ENCODE measurements around the gene PLVAP.
"Not testable (repeated sequence)": the region's sequence is repeated elsewhere in the genome, so short reads cannot be mapped to it uniquely, and the experiment has no call there.

PLVAP gene

DNA sequence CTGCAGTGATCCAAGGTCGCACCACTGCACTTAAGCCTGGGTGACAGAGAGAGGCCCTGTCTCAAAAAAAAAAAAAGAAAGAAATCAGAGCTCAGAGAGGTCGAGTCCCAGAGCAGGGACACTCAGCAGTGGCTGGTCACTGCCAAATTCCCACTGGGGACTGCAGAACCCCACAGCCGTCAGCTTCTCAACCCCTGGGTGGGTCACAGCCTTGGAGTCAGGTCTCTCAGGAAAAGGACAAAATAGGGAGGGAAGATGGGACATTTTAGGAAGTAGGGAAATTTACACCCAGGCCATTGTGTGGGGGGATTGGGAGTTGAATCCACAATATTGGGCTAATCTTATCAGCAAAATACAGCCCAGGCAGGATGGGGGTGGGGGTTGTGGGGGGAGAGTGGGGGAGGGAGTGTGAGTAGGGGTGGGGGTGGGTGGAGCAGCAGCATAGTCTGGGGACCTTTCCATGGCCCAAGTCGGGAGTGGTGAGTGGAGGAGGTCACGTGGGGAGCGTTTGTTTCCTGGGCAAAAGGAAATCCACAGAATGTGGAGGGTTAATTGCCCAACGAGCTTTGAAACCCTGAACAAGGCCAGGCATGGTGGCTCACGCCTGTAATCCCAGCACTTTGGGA is 21.9 kb upstream of the PLVAP start:
- DNase-seq (ENCODE audit: low spot score): no peak

DNA sequence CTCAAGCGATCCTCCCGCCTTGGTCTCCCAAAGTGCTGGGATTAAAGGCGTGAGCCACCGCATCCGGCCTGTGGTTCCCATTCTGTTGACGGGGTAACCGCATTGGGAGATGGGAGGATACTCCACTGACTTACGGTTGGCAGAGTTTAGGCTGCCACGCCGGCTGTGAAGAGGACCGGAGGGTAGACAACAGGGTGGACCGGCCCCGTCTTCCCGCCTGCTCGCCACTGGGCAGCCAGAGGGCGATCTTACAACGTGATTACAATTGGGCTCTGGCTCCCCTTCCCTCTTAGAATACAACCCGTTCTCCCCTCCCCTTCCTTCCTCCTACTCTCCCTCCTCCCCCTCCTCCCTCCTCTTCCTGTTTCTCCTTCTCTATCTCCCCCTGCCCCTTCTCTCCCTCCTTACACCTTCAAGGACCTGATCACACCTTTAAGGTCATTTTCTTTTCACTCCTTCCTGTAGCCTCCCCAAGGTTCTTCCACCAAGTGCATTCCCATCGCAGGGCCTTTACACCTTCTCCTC is 17.8 kb upstream of the PLVAP start:
- DNase-seq (ENCODE audit: low spot score): no peak

DNA sequence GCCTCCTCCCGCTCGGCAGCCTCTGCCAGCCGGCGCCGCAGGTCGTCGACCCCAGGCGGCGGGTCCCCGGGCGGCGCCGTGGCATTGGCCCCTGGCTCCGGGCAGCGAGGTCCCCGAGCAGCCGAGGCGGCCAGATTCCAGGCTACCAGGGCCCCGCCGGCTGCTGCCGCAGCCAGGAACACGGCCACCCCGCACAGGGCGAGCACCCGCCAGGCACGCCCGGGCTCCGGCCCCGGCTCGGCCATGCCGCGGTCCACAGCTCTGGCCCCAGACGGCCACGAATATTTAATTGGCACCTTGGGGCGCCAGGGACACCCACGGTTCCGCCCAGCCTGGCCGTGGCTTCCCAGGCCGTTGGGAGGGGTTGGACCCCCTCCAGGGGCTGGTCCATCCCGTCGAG is 16.8 kb upstream of the PLVAP start, which contains the start of gene CCDC194:
Gene CCDC194, minus strand, starts transcription at position 283 of the 400 bp plus-strand sequence. Its CDS starts 38 bp downstream, at position 245.
- no peak for DNase-seq (ENCODE audit: low spot score)

DNA sequence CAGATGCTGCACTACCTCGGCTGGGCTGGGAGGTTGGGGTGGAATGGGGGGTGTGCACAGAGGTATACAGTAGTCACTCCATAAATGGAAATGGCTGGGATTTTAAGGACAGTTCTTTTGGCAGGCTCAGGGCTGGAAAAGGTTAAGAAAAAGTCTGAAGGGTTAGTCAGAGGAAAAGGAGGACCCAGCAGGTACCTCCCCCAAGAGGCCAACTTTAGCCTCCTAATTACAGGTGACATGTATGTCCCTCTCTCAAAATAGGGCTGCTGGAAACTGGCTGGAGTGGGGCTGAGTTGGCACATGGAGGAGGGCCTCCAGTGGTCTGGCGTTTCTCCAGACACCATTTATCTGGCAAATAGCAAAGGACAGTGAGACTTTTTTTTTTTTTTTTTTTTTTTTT is 15.9 kb upstream of the PLVAP start:
- no peak for DNase-seq (ENCODE audit: low spot score)

DNA sequence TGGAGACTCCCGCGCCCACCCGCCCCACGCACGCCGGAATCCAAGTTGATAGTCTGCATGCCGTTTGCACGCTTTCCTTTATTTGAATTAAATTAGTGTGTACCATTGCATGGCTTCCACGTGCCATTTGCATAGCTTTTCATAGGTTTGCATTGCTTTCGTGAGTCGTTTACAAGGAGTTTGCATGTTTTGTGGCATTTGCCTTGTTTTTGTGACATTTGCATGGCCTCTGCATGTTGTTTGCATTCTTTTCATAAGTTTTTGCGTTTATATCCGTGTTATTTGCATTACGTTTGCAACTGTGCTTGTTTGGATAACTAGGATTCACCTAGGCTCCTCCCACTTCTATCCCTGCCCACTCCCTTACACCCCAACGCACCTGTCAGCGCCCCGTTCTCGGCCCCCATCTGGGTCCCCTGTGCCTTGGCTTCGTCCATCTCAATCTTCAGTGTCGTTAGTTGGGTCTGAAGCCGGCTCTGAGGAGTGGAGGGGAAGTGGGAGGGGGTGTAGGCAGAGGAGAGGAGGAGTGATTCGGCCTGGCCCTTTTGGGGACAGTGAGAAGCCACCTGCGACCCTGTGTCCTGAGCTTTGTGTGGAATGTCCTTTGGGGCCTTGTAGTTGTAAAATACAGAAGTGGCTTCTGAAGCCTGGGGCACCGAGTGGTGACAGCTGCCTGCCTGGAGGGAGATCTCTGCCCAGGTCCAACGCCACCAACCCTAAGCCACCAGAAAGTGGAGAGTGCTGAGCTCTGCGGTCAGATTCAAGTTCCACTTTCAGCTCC is 14.4 kb upstream of the PLVAP start:
- no peak for DNase-seq (ENCODE audit: low spot score)

DNA sequence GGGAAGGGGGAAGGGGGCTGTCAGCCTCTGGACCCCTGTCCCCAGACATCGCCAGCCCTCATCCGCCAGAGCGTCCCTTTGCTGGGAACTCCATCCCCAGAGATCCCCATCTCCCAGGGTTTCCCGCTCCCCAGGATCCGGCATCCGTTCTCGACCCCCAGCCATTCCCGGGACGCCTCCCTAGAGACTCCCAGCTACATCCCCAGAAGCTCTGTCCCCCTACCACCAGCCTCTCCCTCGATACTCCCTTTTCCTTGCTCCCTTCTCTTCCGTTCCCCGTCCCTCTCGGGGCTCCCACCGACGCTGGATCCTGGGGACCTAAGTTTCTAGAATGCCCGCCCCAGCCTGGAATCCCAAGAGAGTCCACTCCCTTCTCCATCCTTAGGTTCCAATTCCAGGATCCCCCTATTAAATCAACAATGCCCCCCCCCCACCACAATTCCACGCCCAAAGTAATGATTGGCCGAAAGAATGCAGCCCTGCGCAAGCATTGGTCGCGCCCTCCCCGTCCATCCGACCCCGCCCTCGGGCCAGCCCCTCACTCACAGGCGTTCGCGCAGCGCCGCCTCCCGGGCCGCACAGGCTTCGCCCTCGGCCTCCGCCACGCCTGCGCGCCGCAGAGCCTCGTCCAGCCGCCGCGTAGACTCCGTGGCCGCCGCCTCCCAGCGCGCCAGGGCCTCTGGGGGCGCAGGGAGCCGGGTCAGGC is 13.7 kb upstream of the PLVAP start:
- DNase-seq (ENCODE audit: low spot score): peak; percentile 83

DNA sequence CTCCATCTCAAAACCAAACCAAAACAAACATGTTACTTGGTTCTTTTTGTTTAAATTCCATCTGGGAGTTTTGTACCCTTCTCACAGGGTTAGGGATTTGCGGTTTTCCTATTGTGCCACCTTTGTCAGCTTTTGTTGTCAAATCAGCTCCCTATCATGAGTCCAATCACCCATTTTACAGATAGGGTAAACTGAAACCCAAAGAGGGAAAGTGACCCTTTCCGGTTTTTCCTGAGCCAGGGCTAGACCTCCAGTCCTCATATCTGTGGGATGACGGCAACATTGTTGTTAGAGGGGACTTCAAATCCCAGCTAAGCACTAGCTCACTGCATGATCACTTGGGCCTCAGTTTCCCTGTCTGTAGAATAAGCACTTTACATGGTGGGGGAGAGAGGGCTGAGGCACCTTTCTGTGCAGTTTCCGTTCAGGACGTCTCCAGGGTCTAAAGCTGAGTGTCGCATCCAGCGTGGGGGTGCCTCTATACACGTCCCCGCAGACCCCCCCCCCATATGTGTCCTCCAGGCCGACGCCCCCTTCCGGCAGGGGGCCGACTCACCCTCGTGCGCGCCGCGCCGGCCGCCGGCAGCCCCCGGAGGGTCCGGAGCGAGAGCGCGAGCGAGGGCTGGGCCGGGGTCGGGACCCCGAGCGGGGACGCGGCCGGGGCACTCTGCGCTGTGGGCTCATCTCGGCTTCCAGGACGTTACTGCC is 13.0 kb upstream of the PLVAP start:
- no peak for DNase-seq (ENCODE audit: low spot score)

DNA sequence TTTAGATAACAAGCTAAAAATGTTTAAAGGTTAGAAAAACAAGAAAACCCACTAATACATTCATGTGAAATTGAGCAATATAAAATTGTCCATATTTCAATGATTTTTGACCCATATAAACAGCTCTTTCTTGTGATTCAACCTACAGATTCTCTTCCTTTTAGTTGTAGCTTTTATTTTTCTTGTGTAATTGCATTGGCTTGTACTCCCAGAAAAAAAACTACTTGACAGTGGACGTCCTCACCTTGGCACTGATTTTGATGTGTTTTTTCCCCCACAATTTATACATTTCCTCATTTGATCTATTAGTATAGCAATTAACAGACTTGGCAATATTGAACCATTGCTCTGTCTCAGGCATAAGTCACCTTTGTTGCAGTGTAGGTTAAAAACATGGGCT is 12.1 kb upstream of the PLVAP start:
- no peak for DNase-seq (ENCODE audit: low spot score)

DNA sequence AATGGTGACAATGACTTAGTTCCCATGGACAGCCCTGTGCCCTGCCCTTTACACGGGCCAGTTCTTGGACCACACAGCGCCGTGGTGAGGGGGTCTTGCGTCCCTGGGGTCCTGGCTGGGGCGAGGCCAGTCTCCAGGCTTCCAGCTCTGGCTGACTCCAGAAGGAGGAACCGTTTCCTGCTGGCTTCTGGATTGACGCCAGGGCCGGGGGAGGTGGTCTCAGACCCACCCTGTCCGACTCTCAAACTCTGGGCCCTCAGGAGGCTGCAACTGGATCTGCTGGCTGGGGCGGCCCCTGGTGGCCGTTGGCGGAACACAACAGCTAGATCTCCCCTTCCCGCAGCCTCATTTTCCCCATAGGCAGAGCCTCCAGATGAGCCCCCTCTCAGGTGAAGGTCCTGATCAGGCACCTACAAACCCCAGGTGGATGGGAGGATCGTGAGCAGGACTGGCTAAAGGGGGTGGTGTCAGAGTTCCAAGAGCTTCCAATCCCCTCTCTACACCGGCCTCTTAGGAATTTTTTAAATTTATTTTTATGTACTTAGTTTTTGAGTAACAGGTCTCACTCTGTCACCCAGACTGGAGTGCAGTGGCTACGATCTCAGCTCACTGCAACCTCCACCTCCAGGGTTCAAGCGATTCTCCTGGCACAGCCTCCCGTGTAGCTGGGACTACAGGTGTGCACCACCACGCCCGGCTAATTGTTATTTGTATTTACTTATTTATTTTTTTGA is 8.9 kb upstream of the PLVAP start:
- no peak for DNase-seq (ENCODE audit: low spot score)

DNA sequence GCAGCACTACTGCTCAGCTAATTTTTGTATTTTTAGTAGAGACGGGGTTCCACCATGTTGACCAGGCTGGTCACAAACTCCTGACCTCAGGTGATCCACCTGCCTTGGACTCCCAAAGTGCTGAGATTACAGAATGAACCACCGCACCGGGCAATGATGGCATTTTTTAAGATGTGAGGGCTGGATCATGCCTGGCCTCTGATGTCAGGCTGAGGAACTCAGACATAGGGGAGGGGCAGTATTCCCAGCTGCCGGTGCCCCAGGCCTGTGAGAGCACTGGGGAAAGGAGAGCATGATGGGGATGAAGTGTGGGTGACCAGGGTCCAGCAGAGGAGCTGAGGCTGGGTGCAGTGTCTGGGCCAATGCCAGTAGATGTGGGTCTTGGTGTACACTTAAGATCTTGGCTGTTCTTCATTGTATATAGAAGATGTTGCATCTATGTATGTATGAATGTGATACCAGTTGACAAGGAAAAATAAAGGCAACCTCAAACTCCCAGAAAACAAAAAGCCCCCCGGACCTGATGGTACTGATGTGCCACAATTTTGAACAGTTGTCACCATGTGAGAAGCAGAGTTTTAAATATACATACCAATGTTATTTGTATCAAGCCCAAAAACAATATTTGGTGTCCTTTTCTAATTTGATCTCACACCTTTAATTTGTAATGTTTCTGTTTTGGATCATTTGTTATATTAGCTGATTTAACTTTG is 3.4 kb upstream of the PLVAP start:
- DNase-seq (ENCODE audit: low spot score): no peak

DNA sequence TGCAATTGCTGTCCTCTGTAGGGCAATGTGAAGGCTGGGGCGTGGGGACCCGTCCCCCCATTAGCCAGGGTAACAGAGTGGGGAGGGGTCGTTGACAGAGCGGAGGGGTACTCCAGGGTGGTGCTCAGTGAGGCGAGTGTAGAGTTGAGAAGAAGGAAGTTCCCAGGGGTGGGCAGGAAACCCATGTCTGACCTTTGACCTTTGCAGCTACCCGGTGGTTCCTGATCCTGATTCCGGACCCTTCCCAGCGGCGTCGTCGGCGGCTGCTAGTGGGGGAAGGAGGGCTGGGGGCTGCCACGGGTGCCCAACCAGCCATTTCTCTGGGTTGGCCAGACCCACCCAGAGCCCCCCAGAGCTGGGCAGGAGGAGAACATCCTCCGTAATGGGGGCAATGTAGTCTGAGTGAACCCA is 2.1 kb upstream of the PLVAP start:
- no peak for DNase-seq (ENCODE audit: low spot score)

DNA sequence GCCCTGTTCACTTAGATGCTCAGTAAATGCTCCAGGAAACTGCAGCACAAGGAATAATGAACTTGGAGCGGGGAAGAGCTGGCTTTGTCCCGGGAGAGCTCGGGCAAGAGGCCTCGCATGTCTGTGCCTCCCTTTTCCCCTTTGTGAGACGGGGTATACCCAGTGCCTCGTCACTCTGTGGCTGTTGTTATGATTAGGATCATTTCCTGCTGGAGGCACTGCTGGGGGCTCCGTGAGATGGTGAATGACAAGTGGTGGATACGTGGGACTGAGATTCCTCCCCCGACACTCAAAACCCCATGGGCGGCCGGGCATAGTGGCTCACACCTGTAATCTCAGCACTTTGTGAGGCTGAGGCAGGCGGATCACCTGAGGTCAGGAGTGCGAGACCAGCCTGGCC is 1.1 kb upstream of the PLVAP start:
- no peak for DNase-seq (ENCODE audit: low spot score)

DNA sequence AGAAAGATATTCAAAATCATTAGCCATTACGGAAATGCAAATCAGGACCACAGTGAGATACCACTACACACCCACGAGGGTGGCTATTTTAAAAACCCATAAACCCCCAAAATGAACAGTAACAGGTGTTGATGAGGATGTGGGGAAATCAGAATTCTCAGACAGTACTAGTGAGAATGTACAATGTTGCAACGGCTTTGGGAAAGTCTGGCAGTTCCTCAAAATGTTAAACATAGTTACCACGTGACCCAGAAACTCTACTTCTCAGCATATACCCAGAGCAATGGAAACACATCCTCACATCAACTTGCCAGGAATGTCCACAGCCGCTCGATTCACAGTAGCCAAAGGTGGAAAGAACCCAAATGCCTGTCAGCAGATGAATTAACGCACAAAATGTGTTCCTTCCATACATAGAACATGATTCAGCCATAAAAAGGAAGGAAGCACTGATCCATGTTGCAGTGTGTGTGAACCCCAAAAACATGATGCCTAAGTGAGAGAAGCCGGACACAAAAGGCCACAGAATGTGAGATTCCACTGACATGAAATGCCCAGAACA is 7.0 kb downstream of the PLVAP start:
- peak; percentile 55 for DNase-seq (ENCODE audit: low spot score)

DNA sequence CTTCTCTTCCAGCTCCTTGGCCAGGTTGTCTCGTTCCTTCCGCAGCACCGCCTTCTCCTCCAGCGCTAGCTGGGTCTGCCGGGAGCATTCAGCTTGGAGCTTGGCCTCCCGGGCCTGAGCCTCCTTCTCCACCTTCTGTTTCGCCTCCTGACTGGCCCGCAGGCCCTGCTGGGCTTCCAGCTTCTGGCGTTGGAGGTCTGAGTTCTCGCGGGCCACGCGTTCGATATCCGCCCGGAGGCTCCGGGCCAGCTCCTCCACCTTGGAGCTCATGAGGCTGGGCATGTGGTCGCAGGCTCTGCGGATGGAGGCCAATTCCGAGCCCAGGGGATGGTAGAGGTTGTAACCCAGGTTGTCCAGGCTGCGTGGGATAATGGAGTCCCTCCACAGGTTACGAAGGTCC is 11.8 kb downstream of the PLVAP start:
- no peak for DNase-seq (ENCODE audit: low spot score)

DNA sequence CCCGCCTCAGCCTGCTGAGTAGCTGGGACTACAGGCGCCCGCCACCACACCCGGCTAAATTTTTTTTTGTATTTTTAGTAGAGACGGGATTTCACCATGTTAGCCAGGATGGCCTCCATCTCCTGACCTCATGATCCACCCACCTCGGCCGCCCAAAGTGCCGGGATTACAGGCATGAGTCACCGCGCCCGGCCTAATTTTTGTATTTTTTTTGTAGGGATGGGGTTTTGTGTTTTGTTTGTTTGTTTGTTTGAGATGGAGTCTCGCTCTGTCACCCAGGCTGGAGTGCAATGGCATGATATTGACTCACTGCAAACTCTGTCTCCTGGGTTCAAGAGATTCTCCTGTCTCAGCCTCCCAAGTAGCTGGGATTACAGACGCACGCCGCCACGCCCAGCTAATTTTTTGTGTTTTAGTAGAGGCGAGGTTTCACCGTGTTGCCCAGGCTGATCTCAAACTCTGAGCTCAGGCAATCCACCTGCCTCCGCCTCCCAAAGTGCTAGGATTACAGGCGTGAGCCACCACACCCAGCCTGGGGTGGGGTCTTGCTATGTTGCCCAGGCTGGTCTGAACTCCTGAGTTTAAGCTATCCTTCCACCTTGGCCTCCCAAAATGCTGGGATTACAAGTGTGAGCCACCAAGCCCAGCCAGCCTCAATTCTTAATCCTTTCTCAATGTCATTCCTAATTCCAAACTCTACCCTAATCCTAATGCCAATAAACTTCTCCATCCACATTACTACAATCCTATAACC is 13.1 kb downstream of the PLVAP start:
- not testable (repeated sequence) for DNase-seq (ENCODE audit: low spot score)

DNA sequence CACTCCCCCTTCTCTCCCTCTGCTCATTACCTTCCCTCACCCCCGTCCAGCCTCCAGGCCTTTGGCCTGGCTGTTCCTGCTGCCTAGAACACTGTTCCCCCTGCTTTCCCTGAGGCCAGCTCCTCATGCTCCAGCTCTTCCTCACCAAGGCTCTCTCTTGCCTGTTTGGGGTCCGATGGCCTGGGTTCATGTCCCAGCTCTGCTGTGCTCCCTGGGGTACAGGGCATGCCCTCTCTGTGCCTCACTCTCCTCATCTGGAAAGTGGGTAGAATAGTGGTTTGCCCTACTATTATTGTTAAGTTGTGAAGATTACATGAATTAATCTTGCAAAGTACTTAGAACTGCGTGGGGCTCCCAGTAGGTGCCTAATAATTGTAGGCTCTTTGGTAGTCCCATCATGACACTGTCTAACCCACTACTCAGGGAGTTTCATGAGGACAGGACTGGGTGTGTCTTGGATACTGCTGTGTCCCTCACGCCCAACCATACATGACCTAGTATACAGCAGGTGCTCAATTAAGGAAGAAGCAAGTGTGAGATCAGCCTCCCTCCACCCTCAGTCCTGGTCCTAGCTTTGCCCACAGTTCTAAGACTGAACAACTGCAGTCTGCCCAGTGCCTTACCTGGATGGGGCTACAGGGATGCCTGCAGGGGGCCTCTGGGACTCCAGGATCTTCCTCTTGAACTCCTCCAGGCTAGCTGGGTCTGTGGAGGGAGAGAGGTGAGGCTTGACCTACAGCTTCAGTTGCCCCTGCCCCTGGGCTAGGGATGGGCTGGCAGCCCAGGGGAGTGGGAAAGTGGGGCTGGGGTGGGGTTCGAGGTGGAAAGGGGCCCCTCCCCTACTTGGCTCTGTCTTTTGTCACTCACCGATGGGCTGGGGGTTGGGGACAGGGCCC is 17.0 kb downstream of the PLVAP start:
- DNase-seq (ENCODE audit: low spot score): no peak

DNA sequence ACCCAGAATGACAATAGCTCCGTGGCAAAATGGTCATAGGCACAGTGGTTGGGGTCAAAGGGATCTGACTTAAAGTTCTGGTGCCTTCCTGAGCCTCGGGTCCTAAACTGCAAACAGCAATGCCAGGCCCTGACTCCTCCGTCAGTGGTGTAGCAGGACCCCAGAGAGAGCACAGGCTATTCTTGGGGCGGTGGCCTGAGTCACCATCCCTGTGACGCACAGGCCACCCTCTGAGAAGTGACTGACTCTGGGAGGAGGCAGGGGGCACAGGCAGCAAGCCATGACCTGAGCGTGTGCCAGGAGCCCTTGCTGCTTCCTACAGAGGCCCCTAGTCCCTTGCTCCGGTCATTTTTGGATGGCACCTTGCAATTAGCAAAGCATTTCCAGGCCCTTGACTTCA is 18.7 kb downstream of the PLVAP start:
- DNase-seq (ENCODE audit: low spot score): no peak

DNA sequence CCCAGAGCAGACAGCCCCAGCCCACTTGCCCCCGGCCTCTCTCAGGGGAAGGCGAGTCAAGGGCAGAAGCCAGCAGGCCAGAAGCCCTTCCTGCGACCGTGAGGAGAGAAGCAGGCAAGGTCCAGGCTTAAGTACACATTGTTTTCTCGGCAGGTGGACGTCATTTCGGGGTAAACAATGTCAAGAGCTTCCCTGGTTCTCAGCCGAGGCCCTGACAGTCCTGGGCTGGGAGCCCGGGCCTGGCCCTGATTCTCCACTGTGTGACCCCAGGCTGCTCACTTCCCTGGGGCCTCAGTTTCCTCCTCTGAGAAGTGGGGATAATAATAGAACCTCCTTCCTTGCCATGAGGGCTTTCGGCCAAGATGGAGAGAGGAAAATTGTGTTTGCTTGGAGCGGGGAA is 19.4 kb downstream of the PLVAP start:
- DNase-seq (ENCODE audit: low spot score): no peak

Data from globus pallidus (tissue), 1 donor.